Measurements from ENCODE around the gene TTC28. TPM values are rescaled to one million over a fixed set of nuclear protein-coding genes. Genes with fewer than 3 reads are reported as not detected.
"Not testable (repeated sequence)": the region's sequence is repeated elsewhere in the genome, so short reads cannot be mapped to it uniquely, and the experiment has no call there.

Gene TTC28
- total RNA-seq, 1 donor from 2014 or later, result 10.4 TPM

- intact Hi-C loops (cut with DNase I); DNase-seq (ENCODE audit: missing footprints); ATAC-seq: not testable (repeated sequence)
Measured at GRCh38 chr22:28209457-28209856, 470.2 kb downstream of the TTC28 start.

GRCh38 chr22:28208787-28209186, 470.9 kb downstream of the TTC28 start:
- intact Hi-C loops (cut with DNase I), result no loop called here
- DNase-seq (ENCODE audit: missing footprints) (no peak), ATAC-seq (no peak)

GRCh38 chr22:28208036-28208435, 471.6 kb downstream of the TTC28 start:
- intact Hi-C loops (cut with DNase I), result no loop called here
- ATAC-seq, result no peak
- DNase-seq (ENCODE audit: missing footprints), result no peak

GRCh38 chr22:28207281-28208030, 472.2 kb downstream of the TTC28 start:
- intact Hi-C loops (cut with DNase I), result no loop called here
- no peak for ATAC-seq

GRCh38 chr22:28205926-28206325, 473.7 kb downstream of the TTC28 start:
- intact Hi-C loops (cut with DNase I), result no loop called here
- no peak for ATAC-seq
- no peak for DNase-seq (ENCODE audit: missing footprints)

More at GRCh38 chr22:28207281-28208030, 472.2 kb downstream of the TTC28 start:
- DNase-seq (ENCODE audit: missing footprints), result no peak

- intact Hi-C loops (cut with DNase I), result no loop called here
- ATAC-seq (no peak), DNase-seq (ENCODE audit: missing footprints) (no peak)
Measured at GRCh38 chr22:28204382-28204781, 475.3 kb downstream of the TTC28 start.

- no peak for ATAC-seq
- intact Hi-C loops (cut with DNase I), result no loop called here
Measured at GRCh38 chr22:28203286-28203685, 476.4 kb downstream of the TTC28 start.

GRCh38 chr22:28198692-28199091, 480.9 kb downstream of the TTC28 start:
- DNase-seq (ENCODE audit: missing footprints), result no peak
- intact Hi-C loops (cut with DNase I), result no loop called here
- no peak for ATAC-seq

More at GRCh38 chr22:28203286-28203685, 476.4 kb downstream of the TTC28 start:
- DNase-seq (ENCODE audit: missing footprints), result no peak

GRCh38 chr22:28191571-28191970, 488.1 kb downstream of the TTC28 start:
- intact Hi-C loops (cut with DNase I); DNase-seq (ENCODE audit: missing footprints); ATAC-seq: not testable (repeated sequence)

- no peak for ATAC-seq
- DNase-seq (ENCODE audit: missing footprints), result no peak
- intact Hi-C loops (cut with DNase I), result no loop called here
Measured at GRCh38 chr22:28188178-28188879, 491.3 kb downstream of the TTC28 start.

GRCh38 chr22:28187612-28188011, 492.0 kb downstream of the TTC28 start:
- intact Hi-C loops (cut with DNase I), result no loop called here
- no peak for DNase-seq (ENCODE audit: missing footprints)
- no peak for ATAC-seq

GRCh38 chr22:28186641-28187040, 493.0 kb downstream of the TTC28 start:
- DNase-seq (ENCODE audit: missing footprints) (no peak), ATAC-seq (no peak)
- intact Hi-C loops (cut with DNase I), result no loop called here

GRCh38 chr22:28185130-28185529, 494.5 kb downstream of the TTC28 start:
- intact Hi-C loops (cut with DNase I), result no loop called here
- ATAC-seq, result no peak
- no peak for DNase-seq (ENCODE audit: missing footprints)

- intact Hi-C loops (cut with DNase I), result no loop called here
- ATAC-seq, result no peak
- no peak for DNase-seq (ENCODE audit: missing footprints)
Measured at GRCh38 chr22:28183078-28183860, 496.4 kb downstream of the TTC28 start.

GRCh38 chr22:28180804-28181731, 498.6 kb downstream of the TTC28 start:
- ATAC-seq, result no peak
- intact Hi-C loops (cut with DNase I), result no loop called here
- DNase-seq (ENCODE audit: missing footprints), result no peak

GRCh38 chr22:28179392-28179791, 500.2 kb downstream of the TTC28 start:
- no peak for DNase-seq (ENCODE audit: missing footprints)
- no peak for ATAC-seq
- intact Hi-C loops (cut with DNase I), result loop anchor here (5.0 kb wide), 1 partner anchor 263 kb away; no protein-coding TSS in a partner anchor

GRCh38 chr22:28175730-28176492, 503.7 kb downstream of the TTC28 start:
- intact Hi-C loops (cut with DNase I), result loop anchor here (5.0 kb wide), 1 partner anchor 266 kb away; no protein-coding TSS in a partner anchor
- no peak for ATAC-seq

GRCh38 chr22:28174509-28174908, 505.1 kb downstream of the TTC28 start:
- intact Hi-C loops (cut with DNase I), result no loop called here
- ATAC-seq (no peak), DNase-seq (ENCODE audit: missing footprints) (no peak)

More at GRCh38 chr22:28175730-28176492, 503.7 kb downstream of the TTC28 start:
- no peak for DNase-seq (ENCODE audit: missing footprints)

All from Right ventricle myocardium inferior (tissue), 1 donor.